Measurements from ENCODE around the gene FARS2. TPM values are rescaled to one million over a fixed set of nuclear protein-coding genes. Genes with fewer than 3 reads are reported as not detected.

The FARS2 gene
- total RNA-seq, 4 donors from 2014 or later, result 2.6 to 21.9 (median 15.0) TPM

DNA sequence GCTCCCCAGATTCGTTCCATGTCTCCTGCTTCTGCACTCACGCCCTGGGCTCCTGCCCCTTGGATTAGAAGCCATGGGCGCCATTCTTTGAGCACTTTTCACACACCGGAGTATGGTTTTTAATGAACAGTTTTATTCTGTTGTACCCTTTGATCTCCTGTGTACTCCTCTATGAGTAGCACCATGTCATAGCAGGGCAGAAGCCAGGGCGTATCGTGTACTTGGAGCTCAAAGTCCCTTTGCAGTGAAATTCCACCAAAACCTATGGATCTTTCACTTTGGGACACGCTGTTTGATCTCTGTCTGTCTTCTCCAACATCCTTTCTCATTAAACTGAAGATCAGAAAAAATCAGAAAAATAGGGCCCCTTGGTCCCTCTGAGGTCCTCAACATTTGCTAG lies 470.1 kb downstream of the FARS2 start:
- in situ Hi-C loops (cut with MboI; ENCODE audit: low pct_ligation_motif_present in 1 of 4, low pct_unique_long_range_greater_than_20kb in 1 of 4, low sequenced_read_pairs in 3 of 4) (no loop called here), intact Hi-C loops (cut with DNase I; ENCODE audit: low total_unique reads) (no loop called here)
- 82 to 89% methylated on average over 5 to 7 of the region's 7 CpGs for WGBS, 2 donors (ENCODE audit: low coverage in 1 of 2)

DNA sequence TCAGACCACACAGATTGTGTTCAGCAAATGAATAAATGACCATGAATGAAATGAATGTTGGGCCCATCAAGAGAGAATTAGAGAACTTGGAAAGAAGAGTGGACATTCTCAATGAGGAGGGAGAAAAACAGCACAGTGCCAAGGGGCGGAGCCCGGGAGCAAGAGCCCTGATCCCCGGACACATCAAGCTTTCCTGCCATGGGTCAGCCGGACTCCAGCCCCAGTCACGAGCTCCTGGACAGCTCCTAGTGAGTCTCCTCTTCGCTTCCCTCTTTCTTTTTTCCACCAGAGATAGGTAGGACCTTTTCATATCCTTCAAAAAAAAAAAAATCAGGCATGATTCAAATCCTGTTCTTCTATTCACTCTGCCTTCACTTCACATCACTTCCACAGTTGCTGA lies 471.2 kb downstream of the FARS2 start:
- TF ChIP-seq POLR2AphosphoS5 (IDR thresholded peaks at IDR 0.05) (no peak), EP300 (IDR thresholded peaks at IDR 0.05; ENCODE audit: low read depth) (no peak), POLR2A (IDR thresholded peaks at IDR 0.05) (no peak)
- TF ChIP-seq, protein P1, sequence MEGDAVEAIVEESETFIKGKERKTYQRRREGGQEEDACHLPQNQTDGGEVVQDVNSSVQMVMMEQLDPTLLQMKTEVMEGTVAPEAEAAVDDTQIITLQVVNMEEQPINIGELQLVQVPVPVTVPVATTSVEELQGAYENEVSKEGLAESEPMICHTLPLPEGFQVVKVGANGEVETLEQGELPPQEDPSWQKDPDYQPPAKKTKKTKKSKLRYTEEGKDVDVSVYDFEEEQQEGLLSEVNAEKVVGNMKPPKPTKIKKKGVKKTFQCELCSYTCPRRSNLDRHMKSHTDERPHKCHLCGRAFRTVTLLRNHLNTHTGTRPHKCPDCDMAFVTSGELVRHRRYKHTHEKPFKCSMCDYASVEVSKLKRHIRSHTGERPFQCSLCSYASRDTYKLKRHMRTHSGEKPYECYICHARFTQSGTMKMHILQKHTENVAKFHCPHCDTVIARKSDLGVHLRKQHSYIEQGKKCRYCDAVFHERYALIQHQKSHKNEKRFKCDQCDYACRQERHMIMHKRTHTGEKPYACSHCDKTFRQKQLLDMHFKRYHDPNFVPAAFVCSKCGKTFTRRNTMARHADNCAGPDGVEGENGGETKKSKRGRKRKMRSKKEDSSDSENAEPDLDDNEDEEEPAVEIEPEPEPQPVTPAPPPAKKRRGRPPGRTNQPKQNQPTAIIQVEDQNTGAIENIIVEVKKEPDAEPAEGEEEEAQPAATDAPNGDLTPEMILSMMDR (IDR thresholded peaks at IDR 0.05), result no peak
- H3K36me3 ChIP-seq, result no peaks in the 10 kb centered on the region
- no peak for DNase-seq
- 84% methylated on average over 6 of the region's 6 CpGs; no CpG with 5 or more reads in 1 of the 2 donors for WGBS, 2 donors (ENCODE audit: low coverage in 1 of 2)
- H3K27ac ChIP-seq, result no peak overlapping the region
- intact Hi-C loops (cut with DNase I; ENCODE audit: low total_unique reads), result no loop called here
- no peaks in the 10 kb centered on the region for H3K9me3 ChIP-seq
- in situ Hi-C loops (cut with MboI; ENCODE audit: low pct_ligation_motif_present in 1 of 4, low pct_unique_long_range_greater_than_20kb in 1 of 4, low sequenced_read_pairs in 3 of 4), result no loop called here
- no peaks in the 10 kb centered on the region for H3K4me1 ChIP-seq
- no peak overlapping the region for H3K4me3 ChIP-seq
- H3K27me3 ChIP-seq, result no peaks in the 10 kb centered on the region

More for the DNA sequence above, 470.1 kb downstream of the FARS2 start:
- H3K27ac ChIP-seq, result no peak overlapping the region
- H3K27me3 ChIP-seq, result no peaks in the 10 kb centered on the region
- no peaks in the 10 kb centered on the region for H3K36me3 ChIP-seq
- H3K4me3 ChIP-seq, result no peak overlapping the region
- no peaks in the 10 kb centered on the region for H3K9me3 ChIP-seq
- no peaks in the 10 kb centered on the region for H3K4me1 ChIP-seq
- no peak for TF ChIP-seq POLR2AphosphoS5 (IDR thresholded peaks at IDR 0.05)
- no peak for TF ChIP-seq POLR2A (IDR thresholded peaks at IDR 0.05)
- TF ChIP-seq, protein P1 (IDR thresholded peaks at IDR 0.05), result no peak
- TF ChIP-seq EP300 (IDR thresholded peaks at IDR 0.05; ENCODE audit: low read depth), result no peak
- DNase-seq, result no peak

DNA sequence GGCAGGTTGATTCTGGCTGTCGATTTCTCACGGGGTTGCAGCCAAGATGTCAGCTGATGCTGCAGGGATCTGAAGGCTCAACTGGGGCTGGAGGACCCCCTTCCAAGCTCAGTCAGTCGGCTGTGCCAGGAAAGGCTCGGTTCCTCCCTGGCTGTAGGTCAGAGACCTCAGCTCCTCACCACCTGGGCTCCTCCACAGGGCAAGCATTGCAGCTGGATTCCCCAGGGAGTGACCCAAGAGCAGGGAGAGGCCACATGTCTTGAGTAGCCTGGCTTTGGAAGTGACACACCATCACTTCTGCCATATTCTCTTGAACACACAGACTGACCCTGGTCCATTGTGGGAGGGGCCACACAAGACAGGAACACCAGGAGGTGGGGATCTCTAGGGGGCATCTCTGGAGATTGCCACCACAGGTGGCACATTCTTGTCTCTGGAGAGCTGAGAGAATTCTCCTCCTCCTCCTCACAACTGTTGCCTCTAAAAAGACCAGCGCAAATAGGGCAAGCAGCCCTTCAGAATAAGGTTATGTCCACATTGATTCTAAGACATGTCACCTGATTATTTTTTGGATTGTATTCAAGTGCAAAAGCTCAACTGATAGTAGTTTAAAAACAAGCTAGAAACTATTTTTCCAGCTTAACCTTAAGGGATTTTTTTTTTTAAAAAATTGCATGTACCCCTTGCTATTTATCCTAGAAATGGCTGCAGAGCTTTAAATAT lies 474.9 kb downstream of the FARS2 start:
- DNase-seq, result no peak
- no peaks in the 10 kb centered on the region for H3K27me3 ChIP-seq
- no peaks in the 10 kb centered on the region for H3K4me1 ChIP-seq
- H3K27ac ChIP-seq, result no peak overlapping the region
- no peaks in the 10 kb centered on the region for H3K36me3 ChIP-seq
- WGBS, 2 donors (ENCODE audit: low coverage in 1 of 2), result 65 to 83% methylated on average over 2 to 5 of the region's 5 CpGs
- no peaks in the 10 kb centered on the region for H3K9me3 ChIP-seq
- in situ Hi-C loops (cut with MboI; ENCODE audit: low pct_ligation_motif_present in 1 of 4, low pct_unique_long_range_greater_than_20kb in 1 of 4, low sequenced_read_pairs in 3 of 4), result no loop called here
- no peak overlapping the region for H3K4me3 ChIP-seq
- TF ChIP-seq, protein P1 (IDR thresholded peaks at IDR 0.05), result no peak
- TF ChIP-seq POLR2AphosphoS5 (IDR thresholded peaks at IDR 0.05), result no peak
- TF ChIP-seq POLR2A (IDR thresholded peaks at IDR 0.05), result no peak
- no peak for TF ChIP-seq EP300 (IDR thresholded peaks at IDR 0.05; ENCODE audit: low read depth)
- intact Hi-C loops (cut with DNase I; ENCODE audit: low total_unique reads), result no loop called here

DNA sequence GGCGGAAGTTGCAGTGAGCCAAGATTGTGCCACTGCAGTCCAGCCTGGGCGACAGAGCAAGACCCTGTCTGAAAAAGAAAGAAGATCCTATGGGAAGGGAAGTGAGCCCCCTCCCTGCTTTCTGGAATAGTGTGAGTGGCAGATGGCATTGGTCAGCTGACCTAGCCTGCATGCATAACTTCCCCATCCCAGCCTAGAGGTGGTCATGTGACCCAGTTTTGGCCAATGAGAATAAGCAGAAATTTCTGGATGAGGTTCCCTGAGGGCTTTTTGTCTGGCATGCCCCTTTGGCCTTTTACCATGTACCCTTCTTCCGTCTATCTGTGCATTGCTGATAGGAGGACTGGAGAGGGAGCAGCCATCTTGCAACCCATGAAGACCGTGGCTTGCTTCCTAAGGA lies 476.1 kb downstream of the FARS2 start:
- no peaks in the 10 kb centered on the region for H3K9me3 ChIP-seq
- in situ Hi-C loops (cut with MboI; ENCODE audit: low pct_ligation_motif_present in 1 of 4, low pct_unique_long_range_greater_than_20kb in 1 of 4, low sequenced_read_pairs in 3 of 4) (no loop called here), intact Hi-C loops (cut with DNase I; ENCODE audit: low total_unique reads) (no loop called here)
- DNase-seq, result no peak
- no peaks in the 10 kb centered on the region for H3K4me1 ChIP-seq
- H3K4me3 ChIP-seq, result no peak overlapping the region
- H3K36me3 ChIP-seq, result no peaks in the 10 kb centered on the region
- 90 to 100% methylated on average over 2 to 4 of the region's 4 CpGs for WGBS, 2 donors (ENCODE audit: low coverage in 1 of 2)
- H3K27me3 ChIP-seq, result no peaks in the 10 kb centered on the region
- TF ChIP-seq EP300 (IDR thresholded peaks at IDR 0.05; ENCODE audit: low read depth), result no peak
- TF ChIP-seq POLR2AphosphoS5 (IDR thresholded peaks at IDR 0.05), result no peak
- TF ChIP-seq, protein P1 (IDR thresholded peaks at IDR 0.05), result no peak
- TF ChIP-seq POLR2A (IDR thresholded peaks at IDR 0.05), result no peak
- H3K27ac ChIP-seq, result no peak overlapping the region

All from transverse colon (tissue), 4 donors.